ENCODE data around the gene UBASH3A. TPM values are rescaled to one million over a fixed set of nuclear protein-coding genes. Genes with fewer than 3 reads are reported as not detected.

Gene UBASH3A
- total RNA-seq, 1 experiment from 2014 or later: 0.07 TPM

- H3K9ac ChIP-seq (ENCODE audit: low read length): no peak overlapping the region
- ChIA-PET CTCF (no interaction called here), POLR2A (no interaction called here), RAD21 (ENCODE audit: low non-redundant PET in 1 of 2, low total read pairs in 2 of 2, uncharacterized antibody in 2 of 2, unreplicated experiment in 2 of 2) (no interaction called here)
- H3K4me2 ChIP-seq (ENCODE audit: low read length): no peak overlapping the region
- no peaks in the 10 kb centered on the region for H3K9me2 ChIP-seq (ENCODE audit: insufficient read depth)
- peaks cover 3 to 17% of the 10 kb centered on the region in 2 experiments; a peak in 3 of 4 replicates for H3K4me1 ChIP-seq (ENCODE audit: control insufficient read depth in 1 of 2, insufficient read depth in 2 of 2, low read length in 2 of 2)
- no peak overlapping the region for H2AFZ ChIP-seq (ENCODE audit: low read depth, low read length, poor library complexity, severe bottlenecking)
- no peaks in the 10 kb centered on the region for H4K20me1 ChIP-seq (ENCODE audit: insufficient read depth)
- H3K9me3 ChIP-seq (ENCODE audit: control insufficient read depth in 1 of 2, insufficient read depth in 1 of 2, low read depth in 1 of 2, low read length in 2 of 2): no peaks in the 10 kb centered on the region
- DNase-seq (ENCODE audit: low read depth, low spot score) (no peak), ATAC-seq (no peak)
- H3K27ac ChIP-seq (ENCODE audit: low read depth, low read length): no peak overlapping the region
- TF ChIP-seq EZH2phosphoT487 (IDR thresholded peaks at IDR 0.05; ENCODE audit: borderline replicate concordance) (no peak), MAX (IDR thresholded peaks at IDR 0.05) (no peak), POLR2AphosphoS5 (IDR thresholded peaks at IDR 0.05; ENCODE audit: low read depth, low read length) (no peak), RAD21 (IDR thresholded peaks at IDR 0.05; ENCODE audit: low read depth) (no peak), ZNF274 (IDR thresholded peaks at IDR 0.05; ENCODE audit: low read depth, low read length) (no peak), POLR2A (IDR thresholded peaks at IDR 0.05; ENCODE audit: borderline replicate concordance, extremely low read depth, insufficient read depth, insufficient read length) (no peak)
- TF ChIP-seq, protein P1, sequence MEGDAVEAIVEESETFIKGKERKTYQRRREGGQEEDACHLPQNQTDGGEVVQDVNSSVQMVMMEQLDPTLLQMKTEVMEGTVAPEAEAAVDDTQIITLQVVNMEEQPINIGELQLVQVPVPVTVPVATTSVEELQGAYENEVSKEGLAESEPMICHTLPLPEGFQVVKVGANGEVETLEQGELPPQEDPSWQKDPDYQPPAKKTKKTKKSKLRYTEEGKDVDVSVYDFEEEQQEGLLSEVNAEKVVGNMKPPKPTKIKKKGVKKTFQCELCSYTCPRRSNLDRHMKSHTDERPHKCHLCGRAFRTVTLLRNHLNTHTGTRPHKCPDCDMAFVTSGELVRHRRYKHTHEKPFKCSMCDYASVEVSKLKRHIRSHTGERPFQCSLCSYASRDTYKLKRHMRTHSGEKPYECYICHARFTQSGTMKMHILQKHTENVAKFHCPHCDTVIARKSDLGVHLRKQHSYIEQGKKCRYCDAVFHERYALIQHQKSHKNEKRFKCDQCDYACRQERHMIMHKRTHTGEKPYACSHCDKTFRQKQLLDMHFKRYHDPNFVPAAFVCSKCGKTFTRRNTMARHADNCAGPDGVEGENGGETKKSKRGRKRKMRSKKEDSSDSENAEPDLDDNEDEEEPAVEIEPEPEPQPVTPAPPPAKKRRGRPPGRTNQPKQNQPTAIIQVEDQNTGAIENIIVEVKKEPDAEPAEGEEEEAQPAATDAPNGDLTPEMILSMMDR (IDR thresholded peaks at IDR 0.05 in 2 of 3, conservative IDR thresholded peaks at IDR 0.05 in 1 of 3; ENCODE audit: borderline replicate concordance in 1 of 3, insufficient read depth in 1 of 3, low read depth in 2 of 3, low read length in 2 of 3): no peak
- TF ChIP-seq, protein P2, sequence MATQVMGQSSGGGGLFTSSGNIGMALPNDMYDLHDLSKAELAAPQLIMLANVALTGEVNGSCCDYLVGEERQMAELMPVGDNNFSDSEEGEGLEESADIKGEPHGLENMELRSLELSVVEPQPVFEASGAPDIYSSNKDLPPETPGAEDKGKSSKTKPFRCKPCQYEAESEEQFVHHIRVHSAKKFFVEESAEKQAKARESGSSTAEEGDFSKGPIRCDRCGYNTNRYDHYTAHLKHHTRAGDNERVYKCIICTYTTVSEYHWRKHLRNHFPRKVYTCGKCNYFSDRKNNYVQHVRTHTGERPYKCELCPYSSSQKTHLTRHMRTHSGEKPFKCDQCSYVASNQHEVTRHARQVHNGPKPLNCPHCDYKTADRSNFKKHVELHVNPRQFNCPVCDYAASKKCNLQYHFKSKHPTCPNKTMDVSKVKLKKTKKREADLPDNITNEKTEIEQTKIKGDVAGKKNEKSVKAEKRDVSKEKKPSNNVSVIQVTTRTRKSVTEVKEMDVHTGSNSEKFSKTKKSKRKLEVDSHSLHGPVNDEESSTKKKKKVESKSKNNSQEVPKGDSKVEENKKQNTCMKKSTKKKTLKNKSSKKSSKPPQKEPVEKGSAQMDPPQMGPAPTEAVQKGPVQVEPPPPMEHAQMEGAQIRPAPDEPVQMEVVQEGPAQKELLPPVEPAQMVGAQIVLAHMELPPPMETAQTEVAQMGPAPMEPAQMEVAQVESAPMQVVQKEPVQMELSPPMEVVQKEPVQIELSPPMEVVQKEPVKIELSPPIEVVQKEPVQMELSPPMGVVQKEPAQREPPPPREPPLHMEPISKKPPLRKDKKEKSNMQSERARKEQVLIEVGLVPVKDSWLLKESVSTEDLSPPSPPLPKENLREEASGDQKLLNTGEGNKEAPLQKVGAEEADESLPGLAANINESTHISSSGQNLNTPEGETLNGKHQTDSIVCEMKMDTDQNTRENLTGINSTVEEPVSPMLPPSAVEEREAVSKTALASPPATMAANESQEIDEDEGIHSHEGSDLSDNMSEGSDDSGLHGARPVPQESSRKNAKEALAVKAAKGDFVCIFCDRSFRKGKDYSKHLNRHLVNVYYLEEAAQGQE (IDR thresholded peaks at IDR 0.05; ENCODE audit: low read depth): no peak
- no peak overlapping the region for H3K4me3 ChIP-seq (replicated peaks in 1 of 2; ENCODE audit: low read depth in 1 of 2, low read length in 2 of 2)
- intact Hi-C loops (cut with micrococcal nuclease): no loop called here
- no peaks in the 10 kb centered on the region for H3K79me2 ChIP-seq (ENCODE audit: insufficient read depth, low read length)
- H3K27me3 ChIP-seq (ENCODE audit: insufficient read depth, low read length): no peaks in the 10 kb centered on the region
- no TSS peak for BruUV-seq (replicated peaks)
- no peaks in the 10 kb centered on the region for H3K36me3 ChIP-seq (ENCODE audit: control insufficient read depth in 1 of 2, insufficient read depth in 2 of 2, low read length in 2 of 2)
These were observed 87.0 kb downstream of the UBASH3A start for GRCh38 chr21:42490720-42491119.

All from HCT116 (cell line).